Endothelial cell of umbilical vein (primary cell): ENCODE results near the gene KASH5. TPM values are rescaled to one million over a fixed set of nuclear protein-coding genes. Genes with fewer than 3 reads are reported as not detected.

Source experiments
- BruUV-seq: library from RNA; stranded (reverse); fragments of 400-500 nt; replicated peaks from 2 replicates; lab custom pipeline; 2021; lab: Mats Ljungman, UMichigan
- CTCF ChIA-PET: fragments of 300-600, 350-600 bp; sonication (Branson Sonifier 250); formaldehyde crosslinking; loops from one replicate; lab custom pipeline; 2021; ENCODE audit warnings: antibody characterized with exemption, inconsistent platforms; lab: Charles Lee
- POLR2A ChIA-PET: fragments of 300-600, 350-600 bp; sonication (Branson Sonifier 250); formaldehyde crosslinking; loops from one replicate; lab custom pipeline; 2021; ENCODE audit warnings: antibody characterized with exemption, inconsistent platforms; lab: Charles Lee
- DNase-seq: peaks from one replicate; pipeline ENCODE4 v3.0.0-alpha.2; 2011; ENCODE audit warnings: low read depth, low spot score
- FAIRE-seq: peaks from 2 replicates; lab custom pipeline; 2011; peaks lifted over from hg19 to GRCh38; lab: Jason Lieb, UNC
- H2AFZ ChIP-seq: 2 replicates; pipeline ENCODE4 v1.6.0; 2012; ENCODE audit warnings: low read depth, low read length, control low read depth, inconsistent platforms
- H3K27ac ChIP-seq: 2 replicates; pipeline ENCODE4 v1.5.1; 2011; ENCODE audit warnings: low read depth, mild to moderate bottlenecking, control low read depth, low read length, moderate library complexity; ENCODE audit not compliant: insufficient read depth
- H3K27me3 ChIP-seq, 2 experiments: 2 replicates each; pipeline versions ENCODE4 v1.6.0 to v1.6.1; 2011; ENCODE audit warnings: low read length in 2 of 2, mixed read lengths in 1 of 2; ENCODE audit not compliant: control insufficient read depth in 2 of 2, insufficient read depth in 2 of 2
- H3K36me3 ChIP-seq, 2 experiments: 2 replicates in 1 of 2; 3 replicates in 1 of 2; pipeline ENCODE4 v1.5.1; 2011; ENCODE audit warnings: low read length in 2 of 2, mild to moderate bottlenecking in 1 of 2, moderate library complexity in 1 of 2; ENCODE audit not compliant: control insufficient read depth in 2 of 2, insufficient read depth in 2 of 2; ENCODE audit errors: extremely low read depth in 1 of 2
- H3K4me1 ChIP-seq: 3 replicates; pipeline ENCODE4 v1.5.1; 2011; ENCODE audit warnings: mild to moderate bottlenecking, low read length; ENCODE audit not compliant: control insufficient read depth, insufficient read depth; ENCODE audit errors: extremely low read depth
- H3K4me2 ChIP-seq: 2 replicates; pipeline ENCODE4 v1.6.1; 2011; ENCODE audit warnings: low read length, control low read depth, mixed read lengths; ENCODE audit not compliant: insufficient read depth
- H3K4me3 ChIP-seq, 3 experiments: fragments of 200-600 bp in 1 of 3; sonication (generic), shearing (Covaris generic) in 1 of 3; replicated peaks in 1 of 3; 2 replicates each; pipeline ENCODE4 v1.5.1; 2011 to 2016; ENCODE audit warnings: control low read depth in 3 of 3, low read length in 3 of 3, mild to moderate bottlenecking in 2 of 3, inconsistent platforms in 1 of 3, low read depth in 1 of 3, moderate library complexity in 1 of 3; ENCODE audit not compliant: insufficient read depth in 1 of 3
- H3K79me2 ChIP-seq: 2 replicates; pipeline ENCODE4 v1.6.0; 2012; ENCODE audit warnings: low read length, inconsistent platforms; ENCODE audit not compliant: control insufficient read depth, insufficient read depth
- H3K9ac ChIP-seq: replicated peaks from 2 replicates; pipeline ENCODE3; 2011; ENCODE audit warnings: low read length, control low read depth; ENCODE audit not compliant: insufficient read depth; ENCODE audit errors: extremely low read depth
- H3K9me1 ChIP-seq: replicated peaks from 3 replicates; pipeline ENCODE4 v1.6.0; 2011; ENCODE audit warnings: mild to moderate bottlenecking, low read length; ENCODE audit not compliant: control insufficient read depth, insufficient read depth; ENCODE audit errors: extremely low read depth
- H3K9me3 ChIP-seq: replicated peaks from 2 replicates; pipeline ENCODE4 v1.5.1; 2012; ENCODE audit warnings: low read length, inconsistent platforms; ENCODE audit not compliant: control insufficient read depth, insufficient read depth
- H4K20me1 ChIP-seq: replicated peaks from 2 replicates; pipeline ENCODE3; 2011; ENCODE audit warnings: mild to moderate bottlenecking, low read length; ENCODE audit not compliant: control insufficient read depth, insufficient read depth; ENCODE audit errors: extremely low read depth
- CTCF ChIP-seq, 2 donors: IDR thresholded peaks; 1 replicate in 1 of 2; 2 replicates in 1 of 2; pipeline ENCODE4 v1.5.1; 2011; ENCODE audit warnings: low read length in 2 of 2, mild to moderate bottlenecking in 2 of 2, moderate library complexity in 2 of 2, control low read depth in 1 of 2, inconsistent platforms in 1 of 2, low read depth in 1 of 2; ENCODE audit not compliant: insufficient read depth in 1 of 2; ENCODE audit errors: extremely low read depth in 1 of 2
- EZH2 ChIP-seq: IDR thresholded peaks from 2 replicates; pipeline ENCODE4 v1.6.1; 2012; ENCODE audit warnings: borderline replicate concordance, low read depth, mild to moderate bottlenecking, moderate library complexity, low read length, inconsistent platforms; ENCODE audit not compliant: severe bottlenecking
- FOS ChIP-seq: IDR thresholded peaks from 2 replicates; pipeline ENCODE4 v1.6.1; 2011; ENCODE audit warnings: mild to moderate bottlenecking, low read length, moderate library complexity, borderline replicate concordance; ENCODE audit not compliant: insufficient read depth
- GATA2 ChIP-seq: IDR thresholded peaks from 2 replicates; pipeline ENCODE4 v1.7.0; 2011; ENCODE audit warnings: low read depth, mild to moderate bottlenecking, moderate library complexity, mixed read lengths, low read length; ENCODE audit not compliant: insufficient read length, insufficient read depth
- JUN ChIP-seq: IDR thresholded peaks from 2 replicates; pipeline ENCODE4 v1.6.1; 2011; ENCODE audit warnings: borderline replicate concordance, low read depth; ENCODE audit not compliant: insufficient read length, insufficient read depth
- MAX ChIP-seq: IDR thresholded peaks from 2 replicates; pipeline ENCODE4 v1.6.1; 2011; ENCODE audit not compliant: insufficient read depth, insufficient read length
- MYC ChIP-seq: IDR thresholded peaks from one replicate; pipeline ENCODE4 v1.6.1; 2011; ENCODE audit warnings: mild to moderate bottlenecking, low read depth, low read length
- POLR2A ChIP-seq: IDR thresholded peaks from 2 replicates; pipeline ENCODE4 v1.6.1; 2012; ENCODE audit warnings: low read depth, mild to moderate bottlenecking, control low read depth, low read length
- POLR2AphosphoS5 ChIP-seq: IDR thresholded peaks from 2 replicates; pipeline ENCODE4 v1.6.1; 2012; ENCODE audit warnings: low read depth, mild to moderate bottlenecking, control low read depth, low read length, moderate library complexity; ENCODE audit not compliant: insufficient read depth
- dilution Hi-C: fragments of 300-500 bp; cut with MboI; formaldehyde crosslinking; loops from one replicate; pipeline ENCODE4 v1.15.0; 2019; ENCODE audit warnings: low sequenced_read_pairs; ENCODE audit not compliant: extremely low pct_ligation_motif_present
- intact Hi-C: fragments of 100-400 bp; cut with micrococcal nuclease; formaldehyde crosslinking; loops from one replicate; pipeline ENCODE4 v1.10.0; 2022
- polyA plus RNA-seq, 4 experiments: library from polyadenylated mRNA; depleted of rRNA in 3 of 4; stranded (reverse) in 3 of 4; unstranded in 1 of 4; fragments of >200 nt; gene quantifications; 2 replicates each; pipeline versions ENCODE4 v1.2.1 to v1.2.3, GENCODE V29; 2011 to 2012; ENCODE audit warnings: missing spikeins in 1 of 4
- total RNA-seq: library from RNA; stranded (reverse); gene quantifications from 2 replicates; pipeline ENCODE4 v1.2.3, GENCODE V29; 2021

Gene KASH5
- total and polyA plus RNA-seq, 2 donors (not counting 3 experiments of a cell fraction or from before 2014, with no cell fraction given), result 0.03 TPM; not detected in 1

GRCh38 chr19:49447485-49448431 lies 59.7 kb downstream of the KASH5 start:
- Histone ChIP-seq H3K9me1 (no peaks in the 10 kb centered on the region), H3K9me3 (no peaks in the 10 kb centered on the region), H3K4me1 (peaks cover 5% of the 10 kb centered on the region), H4K20me1 (no peaks in the 10 kb centered on the region), H2AFZ (no peak overlapping the region), H3K36me3 (peaks cover 0 to 4% of the 10 kb centered on the region in 2 experiments), H3K9ac (no peak overlapping the region), H3K4me3 (no peak overlapping the region), H3K27me3 (no peaks in the 10 kb centered on the region), H3K79me2 (peaks cover 10% of the 10 kb centered on the region), H3K4me2 (no peak overlapping the region), H3K27ac (no peak overlapping the region)
- no TSS peak for BruUV-seq
- intact Hi-C loops (no loop called here), dilution Hi-C loops (no loop called here)
- DNase-seq (peak; percentile 17), FAIRE-seq (no peak)
- TF ChIP-seq POLR2A, result no peak
- TF ChIP-seq FOS, result no peak
- TF ChIP-seq POLR2AphosphoS5, result no peak
- no peak for TF ChIP-seq CTCF (IDR thresholded peaks at IDR 0.05; ENCODE audit: extremely low read depth in 1 of 2, insufficient read depth in 1 of 2, low read depth in 1 of 2, low read length in 2 of 2)
- no peak for TF ChIP-seq MAX
- TF ChIP-seq GATA2, result no peak
- TF ChIP-seq MYC, result no peak
- no peak for TF ChIP-seq JUN
- TF ChIP-seq EZH2, result no peak
- ChIA-PET CTCF (no interaction called here), POLR2A (no interaction called here)
